Measurements from ENCODE around the gene ADRB1.

Gene ADRB1

GRCh38 chr10:114025611-114026130, 18.0 kb upstream of the ADRB1 start:
- DNase-seq (ENCODE audit: low read depth, low spot score) = no peak
- TF ChIP-seq, protein P1, sequence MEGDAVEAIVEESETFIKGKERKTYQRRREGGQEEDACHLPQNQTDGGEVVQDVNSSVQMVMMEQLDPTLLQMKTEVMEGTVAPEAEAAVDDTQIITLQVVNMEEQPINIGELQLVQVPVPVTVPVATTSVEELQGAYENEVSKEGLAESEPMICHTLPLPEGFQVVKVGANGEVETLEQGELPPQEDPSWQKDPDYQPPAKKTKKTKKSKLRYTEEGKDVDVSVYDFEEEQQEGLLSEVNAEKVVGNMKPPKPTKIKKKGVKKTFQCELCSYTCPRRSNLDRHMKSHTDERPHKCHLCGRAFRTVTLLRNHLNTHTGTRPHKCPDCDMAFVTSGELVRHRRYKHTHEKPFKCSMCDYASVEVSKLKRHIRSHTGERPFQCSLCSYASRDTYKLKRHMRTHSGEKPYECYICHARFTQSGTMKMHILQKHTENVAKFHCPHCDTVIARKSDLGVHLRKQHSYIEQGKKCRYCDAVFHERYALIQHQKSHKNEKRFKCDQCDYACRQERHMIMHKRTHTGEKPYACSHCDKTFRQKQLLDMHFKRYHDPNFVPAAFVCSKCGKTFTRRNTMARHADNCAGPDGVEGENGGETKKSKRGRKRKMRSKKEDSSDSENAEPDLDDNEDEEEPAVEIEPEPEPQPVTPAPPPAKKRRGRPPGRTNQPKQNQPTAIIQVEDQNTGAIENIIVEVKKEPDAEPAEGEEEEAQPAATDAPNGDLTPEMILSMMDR (IDR thresholded peaks at IDR 0.05; ENCODE audit: low read depth, low read length) = no peak
- in situ Hi-C loops (cut with HindIII; ENCODE audit: low sequenced_read_pairs) = no loop called here
- no peak overlapping the region for H3K4me3 ChIP-seq (ENCODE audit: low read depth, low read length)

DNA sequence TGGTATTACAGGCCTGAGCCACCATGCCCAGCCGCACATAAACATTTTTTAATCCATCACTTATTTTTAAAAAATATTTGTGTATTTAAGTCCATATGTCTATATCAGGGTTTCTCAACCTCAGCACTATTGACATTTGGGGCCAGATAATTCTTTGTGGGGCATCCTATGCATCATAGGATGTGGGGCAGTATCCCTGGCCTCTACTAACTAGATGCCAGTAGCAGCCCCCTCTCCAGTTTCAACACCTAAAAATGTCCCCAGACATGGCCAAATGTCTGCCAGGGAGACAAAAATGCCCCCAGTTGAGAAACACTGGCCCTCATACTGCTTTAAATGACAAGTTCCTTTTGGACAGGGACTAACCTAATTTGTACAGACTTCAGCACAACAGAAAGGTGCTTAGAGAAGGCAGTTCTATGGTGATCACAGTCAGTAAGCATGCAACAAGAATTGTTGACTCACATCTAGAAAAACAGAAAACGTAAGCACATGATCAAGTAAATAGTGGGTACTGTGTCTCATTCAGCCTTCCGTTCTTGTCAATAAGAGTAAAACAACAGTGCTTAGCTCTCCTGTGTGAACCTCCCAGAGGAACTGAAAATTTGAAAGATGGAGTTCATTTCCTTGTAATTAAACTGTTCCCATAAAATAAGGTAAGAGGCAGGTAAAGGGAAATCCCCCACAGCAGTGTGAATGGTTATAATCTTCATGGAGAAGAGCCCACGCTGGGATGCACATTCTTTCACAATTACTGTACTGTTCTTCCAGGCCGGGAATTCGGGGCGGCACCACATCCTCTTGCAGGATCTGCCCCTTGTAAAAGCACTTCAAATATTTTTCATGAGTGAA, 17.3 kb upstream of the ADRB1 start:
- DNase-seq (ENCODE audit: low read depth, low spot score) = peak; percentile 79

GRCh38 chr10:114027041-114027394, 16.6 kb upstream of the ADRB1 start:
- no peak overlapping the region for H3K4me3 ChIP-seq (ENCODE audit: low read depth, low read length)
- TF ChIP-seq, protein P1 (IDR thresholded peaks at IDR 0.05; ENCODE audit: low read depth, low read length) = no peak
- in situ Hi-C loops (cut with HindIII; ENCODE audit: low sequenced_read_pairs) = no loop called here
- DNase-seq (ENCODE audit: low read depth, low spot score) = no peak

More for the DNA sequence above, 17.3 kb upstream of the ADRB1 start:
- TF ChIP-seq, protein P1 (IDR thresholded peaks at IDR 0.05; ENCODE audit: low read depth, low read length) = no peak
- in situ Hi-C loops (cut with HindIII; ENCODE audit: low sequenced_read_pairs) = no loop called here
- H3K4me3 ChIP-seq (ENCODE audit: low read depth, low read length) = no peak overlapping the region

GRCh38 chr10:114027951-114028350, 15.7 kb upstream of the ADRB1 start:
- TF ChIP-seq, protein P1 (IDR thresholded peaks at IDR 0.05; ENCODE audit: low read depth, low read length) = no peak
- no peak overlapping the region for H3K4me3 ChIP-seq (ENCODE audit: low read depth, low read length)
- in situ Hi-C loops (cut with HindIII; ENCODE audit: low sequenced_read_pairs) = no loop called here
- no peak for DNase-seq (ENCODE audit: low read depth, low spot score)

GRCh38 chr10:114028425-114028824, 15.2 kb upstream of the ADRB1 start:
- TF ChIP-seq, protein P1 (IDR thresholded peaks at IDR 0.05; ENCODE audit: low read depth, low read length) = no peak

GRCh38 chr10:114029655-114030054, 14.0 kb upstream of the ADRB1 start:
- DNase-seq (ENCODE audit: low read depth, low spot score) = no peak
- TF ChIP-seq, protein P1 (IDR thresholded peaks at IDR 0.05; ENCODE audit: low read depth, low read length) = no peak
- in situ Hi-C loops (cut with HindIII; ENCODE audit: low sequenced_read_pairs) = no loop called here
- H3K4me3 ChIP-seq (ENCODE audit: low read depth, low read length) = no peak overlapping the region

More at GRCh38 chr10:114028425-114028824, 15.2 kb upstream of the ADRB1 start:
- in situ Hi-C loops (cut with HindIII; ENCODE audit: low sequenced_read_pairs) = no loop called here
- DNase-seq (ENCODE audit: low read depth, low spot score) = no peak
- H3K4me3 ChIP-seq (ENCODE audit: low read depth, low read length) = no peak overlapping the region
